SH-SY5Y (cell line): Measurements from ENCODE around the gene NKAIN4.

Experiments used
- GATA2 ChIP-seq: IDR thresholded peaks from 2 replicates; pipeline ENCODE4 v1.6.1; 2011; ENCODE audit warnings: mild to moderate bottlenecking, low read depth, low read length
- GATA3 ChIP-seq: IDR thresholded peaks from 2 replicates; pipeline ENCODE4 v1.6.1; 2011; ENCODE audit warnings: low read depth, mild to moderate bottlenecking, low read length, moderate library complexity

DNA sequence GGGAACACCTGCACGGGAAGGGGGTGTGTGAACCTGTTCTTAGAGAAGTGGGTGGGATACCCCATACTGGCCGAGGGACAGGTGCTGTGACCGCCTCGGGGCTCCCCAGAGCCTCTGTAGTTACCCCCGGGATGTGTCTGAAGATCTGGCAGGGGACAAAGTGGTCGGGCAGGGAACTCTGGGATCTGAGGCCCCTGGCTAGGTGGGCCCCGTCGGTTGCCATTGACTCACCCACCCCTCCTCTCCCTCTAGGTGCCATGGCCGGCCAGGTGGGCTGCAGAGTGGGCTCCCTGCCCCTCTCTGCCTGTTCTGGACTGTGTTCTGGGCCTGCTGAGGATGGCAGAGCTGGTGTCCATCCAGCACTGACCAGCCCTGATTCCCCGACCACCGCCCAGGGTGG lies 14.3 kb downstream of the NKAIN4 start:
- TF ChIP-seq GATA2: no peak
- TF ChIP-seq GATA3: no peak
